IPS-18a (cell line): ENCODE data around the gene SERPINA1.
A peak's percentile ranks its signal among the peaks of the same experiment; 100 is the strongest.

Experiments
- H3K27ac ChIP-seq: one replicate; pipeline ENCODE4 v1.5.1; 2013; ENCODE audit warnings: low read length
- H3K27me3 ChIP-seq: one replicate; pipeline ENCODE4 v1.6.1; 2013; ENCODE audit warnings: mild to moderate bottlenecking, low read length; ENCODE audit not compliant: control insufficient read depth, insufficient read depth
- H3K36me3 ChIP-seq: one replicate; pipeline ENCODE4 v1.6.1; 2013; ENCODE audit warnings: low read depth, low read length; ENCODE audit not compliant: control insufficient read depth
- H3K4me1 ChIP-seq: one replicate; pipeline ENCODE4 v1.6.1; 2013; ENCODE audit warnings: low read depth, low read length; ENCODE audit not compliant: control insufficient read depth
- H3K4me3 ChIP-seq: one replicate; pipeline ENCODE4 v1.5.1; 2013; ENCODE audit warnings: low read length
- H3K9ac ChIP-seq: one replicate; pipeline ENCODE4 v1.6.1; 2013; ENCODE audit warnings: mild to moderate bottlenecking, low read length, moderate library complexity
- H3K9me3 ChIP-seq: one replicate; pipeline ENCODE4 v1.6.1; 2013; ENCODE audit warnings: low read depth, low read length; ENCODE audit not compliant: control insufficient read depth

SERPINA1 gene

DNA sequence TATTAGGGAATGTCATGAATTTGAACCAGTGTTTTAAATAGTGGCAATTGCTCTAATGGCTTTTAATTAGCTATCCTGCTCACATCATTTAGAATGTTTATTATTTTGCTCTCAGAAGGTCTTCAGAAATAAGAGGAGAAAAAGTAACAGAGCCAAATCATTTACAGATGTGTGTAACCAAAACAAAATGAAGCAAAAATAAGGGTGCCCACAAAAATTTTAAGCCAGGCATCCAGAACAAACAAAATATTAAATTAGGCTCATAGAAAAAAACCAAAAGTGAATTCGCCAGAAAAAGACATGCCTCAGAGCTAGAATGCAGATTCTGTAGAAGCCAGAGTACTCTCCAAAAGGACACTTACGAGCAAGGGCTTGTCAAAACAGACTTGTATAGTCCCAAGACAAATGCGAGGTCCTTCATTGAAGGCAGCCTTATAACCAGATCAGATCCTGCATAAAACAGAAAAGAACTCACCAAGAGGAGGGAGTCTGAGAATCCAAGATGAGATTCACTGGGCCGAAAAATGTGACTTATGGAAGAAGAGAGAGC is 20.2 kb upstream of the SERPINA1 start:
- Histone ChIP-seq H3K36me3 (no peaks in the 10 kb centered on the region), H3K9me3 (no peaks in the 10 kb centered on the region), H3K27me3 (no peaks in the 10 kb centered on the region), H3K9ac (no peak overlapping the region), H3K27ac (no peak overlapping the region), H3K4me3 (no peak overlapping the region), H3K4me1 (peaks cover 21% of the 10 kb centered on the region)

DNA sequence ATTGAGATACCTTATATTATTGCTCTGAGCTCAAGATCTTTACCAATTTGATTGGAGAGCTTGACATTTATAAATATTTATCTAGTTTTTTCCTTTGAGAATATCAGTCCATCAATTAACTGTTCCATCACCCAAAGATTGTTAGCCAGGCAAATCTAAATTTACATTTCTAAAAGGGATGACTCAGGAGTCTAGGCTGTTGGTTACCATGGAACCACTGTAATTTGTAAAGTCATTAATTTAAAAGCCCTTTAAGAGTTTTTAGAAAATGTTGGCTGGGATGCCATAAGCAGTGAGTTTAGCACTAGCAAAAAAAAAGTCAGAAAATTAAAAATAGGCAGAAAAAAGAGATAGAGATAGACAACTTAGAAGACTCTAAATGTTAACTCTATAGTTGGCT is 19.5 kb upstream of the SERPINA1 start:
- Histone ChIP-seq H3K9me3 (no peaks in the 10 kb centered on the region), H3K27me3 (no peaks in the 10 kb centered on the region), H3K27ac (peak overlapping the region; percentile 55)

DNA sequence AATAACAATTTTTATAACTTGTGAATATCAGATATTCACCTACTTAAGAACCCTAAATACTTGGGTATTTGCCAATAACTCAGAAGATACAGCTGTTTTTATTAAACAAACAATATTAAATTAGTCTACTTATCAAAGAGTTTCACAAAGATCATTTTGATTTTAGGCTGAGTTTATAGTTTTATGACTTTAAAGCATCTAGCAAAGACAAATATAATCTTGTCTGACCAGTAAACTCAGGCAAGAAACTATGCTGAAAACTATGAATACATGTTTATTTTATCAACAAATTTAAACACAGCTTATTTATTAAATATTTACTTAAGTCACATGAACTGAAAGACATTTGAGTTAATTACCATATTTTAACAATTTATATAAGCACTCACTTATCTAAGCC is 18.5 kb upstream of the SERPINA1 start:
- Histone ChIP-seq H3K27ac (no peak overlapping the region), H3K9ac (peak overlapping the region; percentile 40), H3K36me3 (no peaks in the 10 kb centered on the region), H3K4me3 (no peak overlapping the region), H3K9me3 (no peaks in the 10 kb centered on the region), H3K4me1 (peaks cover 21% of the 10 kb centered on the region), H3K27me3 (no peaks in the 10 kb centered on the region)

More for the DNA sequence above, 19.5 kb upstream of the SERPINA1 start:
- Histone ChIP-seq H3K36me3 (no peaks in the 10 kb centered on the region), H3K9ac (peak overlapping the region; percentile 40), H3K4me1 (peaks cover 21% of the 10 kb centered on the region), H3K4me3 (no peak overlapping the region)

DNA sequence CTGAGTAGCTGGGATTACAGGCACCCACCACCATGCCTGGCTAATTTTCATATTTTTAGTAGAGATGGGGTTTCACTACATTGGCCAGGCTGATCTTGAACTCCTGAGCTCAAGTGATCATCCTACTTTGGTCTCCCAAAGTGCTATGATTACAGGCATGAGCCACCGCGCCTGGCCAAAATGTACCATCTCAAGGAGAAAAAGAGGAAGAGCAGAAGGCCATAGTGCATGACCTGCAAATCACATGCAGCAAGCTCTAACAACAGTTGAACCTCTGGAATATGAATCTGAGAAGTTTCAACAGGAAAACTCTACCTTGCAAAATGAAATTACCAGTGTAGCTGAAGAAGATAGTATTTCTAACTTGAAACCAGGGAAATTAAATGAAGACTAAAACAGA is 17.1 kb upstream of the SERPINA1 start:
- no peaks in the 10 kb centered on the region for H3K36me3 ChIP-seq
- peaks cover 21% of the 10 kb centered on the region for H3K4me1 ChIP-seq
- H3K27me3 ChIP-seq = no peaks in the 10 kb centered on the region
- H3K9me3 ChIP-seq = no peaks in the 10 kb centered on the region
- no peak overlapping the region for H3K27ac ChIP-seq
- no peak overlapping the region for H3K9ac ChIP-seq
- no peak overlapping the region for H3K4me3 ChIP-seq

DNA sequence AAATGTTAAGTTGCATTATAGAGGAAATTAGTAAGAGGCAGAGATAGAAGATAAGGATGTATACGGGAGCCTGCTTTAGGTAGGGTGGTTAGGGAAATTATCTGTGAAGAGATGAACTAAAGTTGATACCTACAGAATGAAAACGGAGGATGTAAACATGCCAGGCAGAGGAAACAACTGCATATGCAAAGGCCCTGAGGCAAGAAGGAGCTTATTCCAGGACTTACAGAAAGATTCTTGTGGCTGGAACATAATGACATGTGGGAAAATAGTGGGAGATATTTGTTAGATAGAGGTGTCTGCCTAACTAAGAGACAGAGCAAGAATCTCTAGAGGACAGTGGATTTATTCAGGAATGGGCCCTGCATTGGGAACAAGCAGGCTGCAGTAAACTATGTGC is 16.2 kb upstream of the SERPINA1 start:
- Histone ChIP-seq H3K4me3 (no peak overlapping the region), H3K27ac (no peak overlapping the region)

DNA sequence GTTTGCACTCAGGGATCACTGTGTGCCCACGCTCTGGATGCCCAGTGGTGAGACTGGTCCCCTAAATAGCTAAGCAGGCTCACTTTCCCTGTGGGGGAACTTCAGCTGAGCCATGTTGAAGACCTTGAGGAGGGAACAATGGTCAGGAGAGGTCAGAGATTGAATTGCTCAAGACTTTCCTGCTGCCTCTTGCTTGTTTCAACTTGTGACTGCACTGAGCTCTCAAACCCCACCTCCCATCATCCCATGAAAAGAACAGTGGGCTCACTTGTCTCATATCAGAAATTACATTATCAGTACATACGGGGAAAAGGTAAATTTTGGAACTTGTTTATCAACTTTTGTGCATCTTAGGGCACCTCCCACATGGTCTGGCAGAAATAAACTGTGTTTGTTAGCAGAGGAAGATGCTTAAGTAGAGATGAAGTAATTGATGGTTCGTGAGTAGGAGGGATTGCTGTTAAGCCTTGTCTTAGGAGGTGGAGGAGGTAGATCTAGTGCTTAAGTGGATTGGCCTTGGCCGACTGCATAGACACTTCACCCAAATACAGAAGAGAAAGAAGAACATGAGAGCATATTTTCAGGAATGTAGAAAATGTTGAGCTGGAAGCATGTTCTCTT is 15.0 kb upstream of the SERPINA1 start:
- H3K4me3 ChIP-seq = no peak overlapping the region
- no peak overlapping the region for H3K27ac ChIP-seq
- H3K9me3 ChIP-seq = no peaks in the 10 kb centered on the region
- H3K36me3 ChIP-seq = no peaks in the 10 kb centered on the region
- no peaks in the 10 kb centered on the region for H3K27me3 ChIP-seq
- peaks cover 26% of the 10 kb centered on the region for H3K4me1 ChIP-seq
- no peak overlapping the region for H3K9ac ChIP-seq

More for the DNA sequence above, 16.2 kb upstream of the SERPINA1 start:
- Histone ChIP-seq H3K9ac (no peak overlapping the region), H3K36me3 (no peaks in the 10 kb centered on the region), H3K27me3 (no peaks in the 10 kb centered on the region), H3K9me3 (no peaks in the 10 kb centered on the region), H3K4me1 (peaks cover 21% of the 10 kb centered on the region)

DNA sequence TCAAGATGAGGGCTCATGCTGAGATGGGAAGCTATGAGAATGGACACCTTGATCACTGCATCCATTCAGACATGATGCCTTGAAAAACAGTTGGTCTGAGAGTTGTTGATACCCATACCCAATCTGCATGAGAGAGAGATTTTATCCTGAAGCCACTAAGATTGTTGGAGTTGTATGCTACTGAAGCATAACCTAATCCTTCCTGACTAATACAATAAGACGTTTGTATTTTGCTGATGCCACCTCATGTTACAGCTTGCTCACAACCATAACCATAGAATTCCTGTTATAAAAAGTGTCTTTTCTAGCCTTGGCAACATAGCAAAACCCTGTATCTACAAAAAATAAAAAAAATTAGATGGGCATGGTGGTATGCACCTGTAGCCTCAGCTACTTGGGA is 12.7 kb upstream of the SERPINA1 start:
- H3K9me3 ChIP-seq = no peaks in the 10 kb centered on the region
- H3K9ac ChIP-seq = no peak overlapping the region
- H3K27ac ChIP-seq = no peak overlapping the region
- no peaks in the 10 kb centered on the region for H3K36me3 ChIP-seq
- no peaks in the 10 kb centered on the region for H3K27me3 ChIP-seq
- peaks cover 34% of the 10 kb centered on the region for H3K4me1 ChIP-seq
- no peak overlapping the region for H3K4me3 ChIP-seq

DNA sequence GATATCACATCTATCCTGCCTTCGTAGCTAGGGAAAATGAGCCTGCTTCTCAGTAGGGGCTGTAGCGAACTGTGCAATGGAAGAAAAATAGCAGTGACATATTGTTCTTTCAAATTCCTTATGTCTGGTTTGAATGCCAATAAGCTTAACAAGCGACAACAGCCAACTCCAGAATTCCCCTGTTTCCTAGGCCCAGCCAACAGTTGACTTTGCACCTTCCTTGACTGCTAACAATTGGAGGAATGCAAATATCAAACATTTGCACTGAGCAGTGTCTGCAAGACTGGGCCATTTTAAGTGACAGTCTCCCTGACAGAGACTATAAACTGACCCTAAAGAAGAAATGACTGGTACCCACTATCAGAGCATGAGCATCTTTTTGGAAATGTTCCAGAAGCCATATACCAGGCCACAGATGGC is 12.0 kb upstream of the SERPINA1 start:
- H3K27me3 ChIP-seq = no peaks in the 10 kb centered on the region
- no peaks in the 10 kb centered on the region for H3K36me3 ChIP-seq
- peaks cover 34% of the 10 kb centered on the region for H3K4me1 ChIP-seq
- no peak overlapping the region for H3K27ac ChIP-seq
- H3K4me3 ChIP-seq = no peak overlapping the region
- H3K9ac ChIP-seq = no peak overlapping the region
- no peaks in the 10 kb centered on the region for H3K9me3 ChIP-seq

DNA sequence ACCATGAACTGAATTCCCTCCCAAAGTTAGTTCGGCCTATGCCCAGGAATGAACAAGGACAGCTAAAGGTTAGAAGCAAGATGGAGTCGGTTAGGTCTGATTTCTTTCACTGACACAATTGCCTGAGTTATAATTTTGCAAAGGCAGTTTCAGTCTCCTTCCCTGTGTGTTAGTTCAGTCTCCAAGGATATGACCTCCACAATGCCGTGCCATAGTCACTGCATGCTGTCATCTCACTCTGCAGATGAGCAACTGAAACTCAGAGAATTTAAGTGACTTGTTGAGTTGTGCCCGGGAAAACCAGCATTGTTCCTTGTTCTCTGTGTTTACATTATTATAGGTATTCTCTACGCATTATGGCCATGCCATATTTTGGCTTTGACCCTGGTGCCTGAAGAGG is 10.1 kb upstream of the SERPINA1 start:
- no peaks in the 10 kb centered on the region for H3K36me3 ChIP-seq
- no peak overlapping the region for H3K9ac ChIP-seq
- no peak overlapping the region for H3K27ac ChIP-seq
- no peaks in the 10 kb centered on the region for H3K27me3 ChIP-seq
- H3K4me3 ChIP-seq = peak overlapping the region; percentile 29
- H3K9me3 ChIP-seq = no peaks in the 10 kb centered on the region
- peaks cover 34% of the 10 kb centered on the region for H3K4me1 ChIP-seq

DNA sequence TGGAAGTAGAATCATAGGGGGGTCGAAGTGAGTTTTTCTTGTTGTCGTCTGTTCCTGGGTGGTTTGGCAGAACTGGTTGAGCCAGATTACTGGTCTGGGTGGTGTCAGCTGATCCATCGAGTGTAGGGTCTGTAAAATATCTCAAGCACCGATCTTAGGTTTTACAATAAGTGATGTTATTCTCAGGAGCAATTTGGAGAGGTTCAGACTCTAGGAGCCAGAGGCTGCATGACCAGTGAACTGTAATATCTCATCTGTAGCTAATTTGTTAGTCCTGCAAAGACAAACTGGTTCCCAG is 9.7 kb upstream of the SERPINA1 start:
- H3K9me3 ChIP-seq = no peaks in the 10 kb centered on the region
- peaks cover 34% of the 10 kb centered on the region for H3K4me1 ChIP-seq
- no peaks in the 10 kb centered on the region for H3K36me3 ChIP-seq
- H3K27me3 ChIP-seq = no peaks in the 10 kb centered on the region
- H3K4me3 ChIP-seq = peak overlapping the region; percentile 29
- H3K27ac ChIP-seq = no peak overlapping the region
- no peak overlapping the region for H3K9ac ChIP-seq

DNA sequence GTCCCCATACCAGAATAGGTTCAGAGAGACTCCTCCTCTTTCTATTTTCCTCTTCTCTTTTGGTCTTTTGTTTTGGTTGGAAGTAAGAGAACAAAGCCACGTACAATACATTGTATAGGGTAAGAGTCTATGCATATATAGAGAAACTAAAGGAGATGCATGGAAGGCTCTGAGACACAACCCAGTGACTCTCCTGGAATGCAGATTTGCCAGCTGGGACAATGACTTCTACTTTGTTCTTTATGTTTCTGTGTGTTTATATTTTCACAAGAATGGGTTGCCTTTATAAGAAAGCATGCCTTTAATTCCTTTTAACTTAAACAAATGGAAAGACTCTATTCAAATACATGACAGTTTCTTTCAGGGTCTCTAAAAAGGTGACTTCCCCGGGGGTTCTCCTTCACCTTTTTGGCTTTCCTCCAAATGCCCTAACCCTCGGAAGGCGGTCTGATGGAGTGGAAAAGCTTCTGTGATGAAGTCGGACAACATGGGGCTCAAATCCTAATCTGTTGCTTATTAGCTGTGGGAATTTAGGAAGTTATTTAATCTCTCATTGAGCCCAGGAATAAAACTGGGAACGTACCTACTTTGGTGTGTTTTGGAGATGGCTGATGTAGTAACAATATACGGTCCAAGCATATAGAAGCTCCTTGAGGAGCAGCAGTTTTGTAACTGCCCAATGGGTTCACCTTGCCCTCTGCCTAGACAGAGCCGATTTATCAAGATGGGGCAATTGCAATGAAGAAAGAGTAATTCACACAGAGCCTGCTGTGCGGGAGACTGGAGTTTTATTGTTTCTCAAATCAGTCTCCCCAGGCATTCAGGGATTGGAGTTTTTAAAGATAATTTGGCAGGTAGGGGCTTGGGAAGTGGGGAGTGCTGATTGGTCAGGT is 9.1 kb upstream of the SERPINA1 start:
- H3K27ac ChIP-seq = no peak overlapping the region
- H3K4me1 ChIP-seq = peaks cover 34% of the 10 kb centered on the region
- no peak overlapping the region for H3K9ac ChIP-seq
- H3K27me3 ChIP-seq = no peaks in the 10 kb centered on the region
- H3K36me3 ChIP-seq = no peaks in the 10 kb centered on the region
- peak overlapping the region; percentile 29 for H3K4me3 ChIP-seq
- no peaks in the 10 kb centered on the region for H3K9me3 ChIP-seq
